ENCODE measurements around the gene SLC25A15.

- no peak for TF ChIP-seq GATA3 (IDR thresholded peaks at IDR 0.05; ENCODE audit: low read depth, low read length)
- no peak for TF ChIP-seq GATA2 (IDR thresholded peaks at IDR 0.05; ENCODE audit: low read depth, low read length)
Measured at GRCh38 chr13:40789275-40790153, at the start of gene SLC25A15.
